Iris pigment epithelial cell (primary cell): ENCODE measurements around the gene PIK3R2.
"Not testable (repeated sequence)": the region's sequence is repeated elsewhere in the genome, so short reads cannot be mapped to it uniquely, and the experiment has no call there.

Source experiments
- DNase-seq: peaks from one replicate; pipeline ENCODE4 v3.0.0-alpha.2; 2011; ENCODE audit warnings: low read depth

PIK3R2 gene

GRCh38 chr19:18155095-18156087 is 2.4 kb downstream of the PIK3R2 start:
- no peak for DNase-seq

- DNase-seq: no peak
Observed at GRCh38 chr19:18156268-18156667, 3.3 kb downstream of the PIK3R2 start.

- peak; percentile 92 for DNase-seq
Observed at GRCh38 chr19:18156841-18157464, 4.0 kb downstream of the PIK3R2 start.

- no peak for DNase-seq
Observed at GRCh38 chr19:18157465-18158063, 4.6 kb downstream of the PIK3R2 start.

- DNase-seq: no peak
Observed at GRCh38 chr19:18158467-18158866, 5.5 kb downstream of the PIK3R2 start.

GRCh38 chr19:18159059-18159616 is 6.2 kb downstream of the PIK3R2 start:
- DNase-seq: not testable (repeated sequence)

GRCh38 chr19:18159810-18160209 is 6.8 kb downstream of the PIK3R2 start:
- DNase-seq: no peak

- no peak for DNase-seq
Observed at GRCh38 chr19:18160493-18160970, 7.6 kb downstream of the PIK3R2 start.

GRCh38 chr19:18160971-18161635 is 8.1 kb downstream of the PIK3R2 start:
- peak; percentile 35 for DNase-seq

GRCh38 chr19:18161636-18162002 is 8.7 kb downstream of the PIK3R2 start:
- no peak for DNase-seq

- DNase-seq: no peak
Observed at GRCh38 chr19:18164072-18164471, 11.1 kb downstream of the PIK3R2 start.

- DNase-seq: no peak
Observed at GRCh38 chr19:18165794-18166544, 13.0 kb downstream of the PIK3R2 start.

GRCh38 chr19:18167011-18167410 is 14.0 kb downstream of the PIK3R2 start:
- no peak for DNase-seq

- DNase-seq: no peak
Observed at GRCh38 chr19:18167975-18168645, 15.1 kb downstream of the PIK3R2 start.

GRCh38 chr19:18168673-18169381 is 15.9 kb downstream of the PIK3R2 start:
- DNase-seq: no peak

- no peak for DNase-seq
Observed at GRCh38 chr19:18170714-18171255, 17.8 kb downstream of the PIK3R2 start.

- no peak for DNase-seq
Observed at GRCh38 chr19:18171605-18172327, 18.8 kb downstream of the PIK3R2 start.

- DNase-seq: no peak
Observed at GRCh38 chr19:18172331-18173053, 19.5 kb downstream of the PIK3R2 start.
